ENCODE results near the gene TMEM179.

The TMEM179 gene

GRCh38 chr14:104552738-104553125, 51.8 kb downstream of the TMEM179 start:
- Histone ChIP-seq H3K27me3 (replicated peaks; ENCODE audit: control insufficient read depth, insufficient read depth, low read length, poor library complexity, severe bottlenecking) (no peaks in the 10 kb centered on the region), H3K4me1 (ENCODE audit: control insufficient read depth, insufficient read depth, low read length, poor library complexity, severe bottlenecking) (no peaks in the 10 kb centered on the region), H3K9me3 (ENCODE audit: control insufficient read depth, low read length) (no peaks in the 10 kb centered on the region), H3K27ac (ENCODE audit: insufficient read depth, low read length, poor library complexity, severe bottlenecking) (no peak overlapping the region), H3K36me3 (ENCODE audit: control insufficient read depth, insufficient read depth, low read length) (no peaks in the 10 kb centered on the region), H3K4me3 (ENCODE audit: insufficient read depth, low read depth, low read length, poor library complexity, severe bottlenecking) (no peak overlapping the region)
- DNase-seq = no peak

DNA sequence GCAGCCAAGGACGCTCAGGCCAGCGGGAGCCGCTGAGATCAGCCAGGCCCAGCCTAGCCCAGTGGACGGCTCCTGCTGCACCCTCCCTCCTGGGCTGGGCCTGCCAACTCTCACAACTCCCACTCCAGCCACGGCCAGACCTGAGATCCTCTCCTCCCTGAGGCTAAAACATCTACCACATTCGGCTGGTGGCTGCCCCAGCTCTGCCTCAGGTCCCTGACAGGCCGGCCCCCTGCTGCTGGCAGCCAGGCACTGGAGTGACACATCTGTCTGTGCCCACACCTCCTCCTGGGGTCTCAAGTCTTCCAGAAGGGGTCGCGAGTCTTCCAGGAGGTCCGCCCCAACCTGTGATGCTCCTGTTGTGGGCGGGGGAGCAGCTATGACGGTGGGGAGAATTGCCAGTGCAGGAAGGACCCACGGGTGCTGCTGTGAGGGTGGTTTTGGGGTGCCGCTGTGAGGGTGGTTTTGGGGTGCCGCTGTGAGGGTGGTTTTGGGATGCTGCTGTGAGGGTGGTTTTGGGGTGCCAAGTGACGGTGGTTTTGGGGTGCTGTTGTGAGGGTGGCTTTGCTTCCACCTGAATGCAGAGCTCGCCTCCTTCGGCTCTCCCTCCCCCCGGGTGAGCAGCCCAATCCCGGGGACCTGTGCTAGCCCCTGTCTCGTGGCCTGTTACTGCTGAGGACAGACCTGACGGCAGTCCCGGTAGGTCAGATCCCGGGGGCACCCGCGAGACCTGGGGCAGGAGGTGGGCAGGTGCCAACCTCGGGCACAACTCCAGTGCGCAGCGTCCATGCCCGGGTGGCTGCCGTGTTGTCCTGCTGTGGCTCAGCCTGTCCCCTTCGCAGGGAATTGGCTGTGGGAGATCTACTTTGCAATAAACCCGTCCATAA, 52.5 kb downstream of the TMEM179 start:
- H3K27ac ChIP-seq (ENCODE audit: insufficient read depth, low read length, poor library complexity, severe bottlenecking) = no peak overlapping the region
- no peaks in the 10 kb centered on the region for H3K9me3 ChIP-seq (ENCODE audit: control insufficient read depth, low read length)
- H3K4me1 ChIP-seq (ENCODE audit: control insufficient read depth, insufficient read depth, low read length, poor library complexity, severe bottlenecking) = no peaks in the 10 kb centered on the region
- H3K36me3 ChIP-seq (ENCODE audit: control insufficient read depth, insufficient read depth, low read length) = no peaks in the 10 kb centered on the region
- H3K4me3 ChIP-seq (ENCODE audit: insufficient read depth, low read depth, low read length, poor library complexity, severe bottlenecking) = no peak overlapping the region
- no peak for DNase-seq
- no peaks in the 10 kb centered on the region for H3K27me3 ChIP-seq (replicated peaks; ENCODE audit: control insufficient read depth, insufficient read depth, low read length, poor library complexity, severe bottlenecking)

DNA sequence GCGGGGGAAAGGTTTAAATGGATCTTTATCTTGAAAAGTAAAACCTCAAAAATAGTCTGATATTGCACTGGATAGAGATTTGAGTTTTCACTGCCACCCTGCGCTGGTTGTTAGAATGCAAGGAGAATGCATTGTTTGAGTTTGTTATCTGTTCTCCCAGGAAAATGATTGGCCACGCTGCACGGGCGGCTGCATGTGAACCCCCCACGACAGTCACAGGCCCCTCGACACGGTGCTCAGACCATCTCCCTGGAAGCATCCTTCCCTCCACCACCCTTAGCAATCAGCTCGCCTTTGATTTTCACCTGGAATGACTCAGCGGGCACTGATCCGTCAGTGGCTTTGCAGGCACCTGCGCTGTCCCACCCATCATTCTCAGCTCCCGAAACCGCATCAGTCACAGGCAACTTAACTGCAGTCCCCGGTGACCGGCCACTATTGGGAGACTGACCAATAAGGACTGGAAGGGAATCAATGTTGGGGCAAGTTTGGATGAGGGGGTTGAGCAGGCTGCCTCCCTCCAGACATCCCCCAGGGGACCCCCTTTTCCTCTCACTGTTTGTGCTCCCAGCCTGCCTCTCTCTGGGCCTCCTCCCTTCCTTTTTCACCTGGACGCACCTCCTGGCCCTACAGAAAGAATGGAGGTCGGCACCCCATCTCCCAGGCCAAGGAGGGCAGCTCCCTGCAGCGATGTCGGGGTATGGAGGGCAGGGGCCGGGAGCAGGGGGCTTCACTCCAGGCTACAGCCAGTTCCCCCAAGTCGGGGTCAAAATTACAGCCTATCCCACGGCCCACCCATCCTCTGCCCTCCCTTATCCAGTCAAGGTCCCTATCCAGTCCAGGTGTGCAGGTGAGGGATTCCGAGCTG, 53.5 kb downstream of the TMEM179 start:
- H3K27me3 ChIP-seq (replicated peaks; ENCODE audit: control insufficient read depth, insufficient read depth, low read length, poor library complexity, severe bottlenecking) = no peaks in the 10 kb centered on the region

GRCh38 chr14:104550340-104550860, 54.2 kb downstream of the TMEM179 start:
- Histone ChIP-seq H3K36me3 (ENCODE audit: control insufficient read depth, insufficient read depth, low read length) (no peaks in the 10 kb centered on the region), H3K9me3 (ENCODE audit: control insufficient read depth, low read length) (no peaks in the 10 kb centered on the region), H3K27me3 (replicated peaks; ENCODE audit: control insufficient read depth, insufficient read depth, low read length, poor library complexity, severe bottlenecking) (no peaks in the 10 kb centered on the region), H3K4me3 (ENCODE audit: insufficient read depth, low read depth, low read length, poor library complexity, severe bottlenecking) (no peak overlapping the region), H3K4me1 (ENCODE audit: control insufficient read depth, insufficient read depth, low read length, poor library complexity, severe bottlenecking) (no peaks in the 10 kb centered on the region), H3K27ac (ENCODE audit: insufficient read depth, low read length, poor library complexity, severe bottlenecking) (no peak overlapping the region)
- no peak for DNase-seq

More for the DNA sequence above, 53.5 kb downstream of the TMEM179 start:
- Histone ChIP-seq H3K27ac (ENCODE audit: insufficient read depth, low read length, poor library complexity, severe bottlenecking) (no peak overlapping the region), H3K36me3 (ENCODE audit: control insufficient read depth, insufficient read depth, low read length) (no peaks in the 10 kb centered on the region), H3K4me1 (ENCODE audit: control insufficient read depth, insufficient read depth, low read length, poor library complexity, severe bottlenecking) (no peaks in the 10 kb centered on the region), H3K9me3 (ENCODE audit: control insufficient read depth, low read length) (no peaks in the 10 kb centered on the region), H3K4me3 (ENCODE audit: insufficient read depth, low read depth, low read length, poor library complexity, severe bottlenecking) (no peak overlapping the region)
- DNase-seq = no peak

DNA sequence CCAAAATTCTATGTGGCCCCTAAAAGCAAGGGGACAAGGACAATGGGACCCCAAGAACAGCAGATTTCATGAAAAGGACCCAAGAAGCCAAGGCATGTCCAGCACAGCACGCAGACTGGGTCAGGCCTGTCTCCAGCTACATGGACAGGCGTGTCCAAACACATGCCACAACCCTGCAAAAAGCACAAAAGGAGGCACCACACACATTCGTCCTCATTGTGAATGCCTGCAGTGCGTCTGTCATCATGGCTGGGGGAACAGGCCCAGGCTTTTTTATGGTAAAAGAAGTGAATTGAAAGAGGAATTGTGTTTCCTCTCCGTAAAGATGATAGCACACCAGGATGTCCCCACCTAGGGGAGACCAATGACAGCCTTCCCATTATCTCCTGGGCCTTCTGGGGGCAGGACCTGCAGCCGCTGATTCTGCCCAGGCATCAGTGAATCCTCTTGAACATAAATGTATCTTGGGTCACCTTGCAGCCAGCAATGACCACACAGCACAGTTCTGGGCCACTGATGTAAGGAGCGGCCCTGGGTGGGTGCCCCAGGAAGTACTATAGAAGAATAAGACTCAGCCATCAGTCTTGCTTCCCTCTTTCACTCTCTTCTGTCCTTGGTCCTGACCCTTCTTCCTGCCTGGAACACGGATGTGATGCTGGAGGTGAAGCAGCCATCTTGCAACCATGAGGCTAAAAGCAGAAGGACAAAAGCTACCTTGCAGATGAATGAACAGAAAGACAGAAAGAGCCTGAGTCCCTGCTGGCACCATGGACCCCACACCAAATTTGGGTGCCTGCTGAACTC, 54.8 kb downstream of the TMEM179 start:
- no peaks in the 10 kb centered on the region for H3K27me3 ChIP-seq (replicated peaks; ENCODE audit: control insufficient read depth, insufficient read depth, low read length, poor library complexity, severe bottlenecking)
- no peaks in the 10 kb centered on the region for H3K36me3 ChIP-seq (ENCODE audit: control insufficient read depth, insufficient read depth, low read length)
- no peak overlapping the region for H3K27ac ChIP-seq (ENCODE audit: insufficient read depth, low read length, poor library complexity, severe bottlenecking)
- H3K9me3 ChIP-seq (ENCODE audit: control insufficient read depth, low read length) = no peaks in the 10 kb centered on the region
- H3K4me3 ChIP-seq (ENCODE audit: insufficient read depth, low read depth, low read length, poor library complexity, severe bottlenecking) = no peak overlapping the region
- no peaks in the 10 kb centered on the region for H3K4me1 ChIP-seq (ENCODE audit: control insufficient read depth, insufficient read depth, low read length, poor library complexity, severe bottlenecking)
- no peak for DNase-seq

DNA sequence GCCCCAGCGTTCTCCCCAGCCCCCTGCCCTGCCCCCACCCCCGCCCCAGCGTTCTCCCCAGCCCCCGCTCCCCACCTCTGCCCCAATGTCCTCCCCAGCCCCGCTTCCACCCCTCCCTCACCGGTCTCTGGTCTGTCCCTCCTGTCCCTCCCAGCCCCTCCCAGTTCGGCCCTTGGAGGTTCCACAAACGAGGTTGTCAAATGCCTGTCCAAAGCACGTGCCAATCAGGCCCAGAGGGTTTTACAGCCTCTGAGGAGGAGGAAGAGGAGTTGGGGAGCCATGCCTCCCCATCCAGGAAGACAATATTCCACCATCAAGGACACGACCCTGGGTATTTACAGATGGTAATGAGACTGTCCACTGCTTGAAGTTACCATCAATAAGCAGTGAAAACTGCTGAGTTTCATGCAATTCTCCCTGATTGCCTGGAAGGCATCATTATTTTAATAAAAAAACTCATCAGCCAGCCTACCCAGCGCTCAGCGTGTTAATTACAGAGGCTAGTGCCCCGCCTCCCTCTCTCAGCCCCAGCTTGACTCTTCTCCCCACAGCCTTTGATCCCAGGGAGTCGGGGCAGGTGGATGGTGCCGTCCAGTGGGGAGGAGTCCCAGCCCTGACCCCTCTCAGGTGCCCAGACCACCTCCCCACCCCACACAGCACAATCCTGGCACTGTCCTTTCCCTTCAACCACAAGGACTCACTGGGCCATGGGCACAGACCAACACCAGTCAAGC, 55.6 kb downstream of the TMEM179 start:
- Histone ChIP-seq H3K4me3 (ENCODE audit: insufficient read depth, low read depth, low read length, poor library complexity, severe bottlenecking) (no peak overlapping the region), H3K9me3 (ENCODE audit: control insufficient read depth, low read length) (no peaks in the 10 kb centered on the region), H3K27me3 (replicated peaks; ENCODE audit: control insufficient read depth, insufficient read depth, low read length, poor library complexity, severe bottlenecking) (no peaks in the 10 kb centered on the region), H3K36me3 (ENCODE audit: control insufficient read depth, insufficient read depth, low read length) (no peaks in the 10 kb centered on the region), H3K27ac (ENCODE audit: insufficient read depth, low read length, poor library complexity, severe bottlenecking) (no peak overlapping the region), H3K4me1 (ENCODE audit: control insufficient read depth, insufficient read depth, low read length, poor library complexity, severe bottlenecking) (no peaks in the 10 kb centered on the region)
- DNase-seq = no peak

- Histone ChIP-seq H3K4me3 (ENCODE audit: insufficient read depth, low read depth, low read length, poor library complexity, severe bottlenecking) (no peak overlapping the region), H3K36me3 (ENCODE audit: control insufficient read depth, insufficient read depth, low read length) (no peaks in the 10 kb centered on the region), H3K4me1 (ENCODE audit: control insufficient read depth, insufficient read depth, low read length, poor library complexity, severe bottlenecking) (no peaks in the 10 kb centered on the region), H3K27ac (ENCODE audit: insufficient read depth, low read length, poor library complexity, severe bottlenecking) (no peak overlapping the region), H3K27me3 (replicated peaks; ENCODE audit: control insufficient read depth, insufficient read depth, low read length, poor library complexity, severe bottlenecking) (no peaks in the 10 kb centered on the region), H3K9me3 (ENCODE audit: control insufficient read depth, low read length) (no peaks in the 10 kb centered on the region)
- no peak for DNase-seq
Observed at GRCh38 chr14:104547998-104548700, 56.4 kb downstream of the TMEM179 start.

DNA sequence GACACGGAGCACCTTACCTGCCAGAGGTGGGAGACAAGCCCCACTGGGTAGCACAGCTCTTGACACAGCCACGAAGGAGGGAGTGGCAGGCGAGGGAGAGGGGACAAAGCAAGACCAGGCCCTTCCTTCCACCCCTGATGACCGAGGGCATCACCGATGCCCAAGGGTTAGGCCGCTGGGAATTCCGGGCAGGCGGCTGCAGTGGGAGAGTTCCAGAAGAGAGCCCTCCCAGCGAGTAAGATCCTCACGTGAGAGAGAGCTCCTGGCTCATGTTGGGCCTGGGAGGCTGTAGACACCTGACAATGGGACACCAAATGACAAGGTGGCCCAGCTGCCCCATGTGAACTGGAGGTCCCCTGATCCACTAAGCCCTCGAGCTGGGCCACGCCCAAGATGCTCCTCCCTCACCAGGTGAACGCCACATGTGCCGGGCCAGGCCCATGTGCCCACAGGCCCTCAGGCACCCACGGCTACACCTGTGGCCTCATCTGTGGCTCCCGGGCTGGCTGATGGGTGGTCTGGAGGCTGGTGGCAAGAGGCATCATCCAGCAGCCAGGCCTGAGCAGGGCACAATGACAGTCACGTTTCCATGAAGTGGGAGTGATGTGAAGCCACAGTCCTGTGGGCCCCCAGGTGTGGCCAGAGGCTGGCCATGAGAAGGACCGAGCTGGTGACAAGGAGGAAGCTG, 57.1 kb downstream of the TMEM179 start:
- H3K27me3 ChIP-seq (replicated peaks; ENCODE audit: control insufficient read depth, insufficient read depth, low read length, poor library complexity, severe bottlenecking) = no peaks in the 10 kb centered on the region
- H3K36me3 ChIP-seq (ENCODE audit: control insufficient read depth, insufficient read depth, low read length) = no peaks in the 10 kb centered on the region
- no peak for DNase-seq
- H3K4me3 ChIP-seq (ENCODE audit: insufficient read depth, low read depth, low read length, poor library complexity, severe bottlenecking) = no peak overlapping the region
- no peaks in the 10 kb centered on the region for H3K9me3 ChIP-seq (ENCODE audit: control insufficient read depth, low read length)
- H3K27ac ChIP-seq (ENCODE audit: insufficient read depth, low read length, poor library complexity, severe bottlenecking) = no peak overlapping the region
- H3K4me1 ChIP-seq (ENCODE audit: control insufficient read depth, insufficient read depth, low read length, poor library complexity, severe bottlenecking) = no peaks in the 10 kb centered on the region
